ENCODE results near the gene CASP8AP2.

Gene CASP8AP2

GRCh38 chr6:89787660-89788328 is 41.9 kb upstream of the CASP8AP2 start:
- no peak for DNase-seq (ENCODE audit: low spot score)
- in situ Hi-C loops (cut with MboI; ENCODE audit: low sequenced_read_pairs, unreplicated experiment) = no loop called here
- TF ChIP-seq, protein P1, sequence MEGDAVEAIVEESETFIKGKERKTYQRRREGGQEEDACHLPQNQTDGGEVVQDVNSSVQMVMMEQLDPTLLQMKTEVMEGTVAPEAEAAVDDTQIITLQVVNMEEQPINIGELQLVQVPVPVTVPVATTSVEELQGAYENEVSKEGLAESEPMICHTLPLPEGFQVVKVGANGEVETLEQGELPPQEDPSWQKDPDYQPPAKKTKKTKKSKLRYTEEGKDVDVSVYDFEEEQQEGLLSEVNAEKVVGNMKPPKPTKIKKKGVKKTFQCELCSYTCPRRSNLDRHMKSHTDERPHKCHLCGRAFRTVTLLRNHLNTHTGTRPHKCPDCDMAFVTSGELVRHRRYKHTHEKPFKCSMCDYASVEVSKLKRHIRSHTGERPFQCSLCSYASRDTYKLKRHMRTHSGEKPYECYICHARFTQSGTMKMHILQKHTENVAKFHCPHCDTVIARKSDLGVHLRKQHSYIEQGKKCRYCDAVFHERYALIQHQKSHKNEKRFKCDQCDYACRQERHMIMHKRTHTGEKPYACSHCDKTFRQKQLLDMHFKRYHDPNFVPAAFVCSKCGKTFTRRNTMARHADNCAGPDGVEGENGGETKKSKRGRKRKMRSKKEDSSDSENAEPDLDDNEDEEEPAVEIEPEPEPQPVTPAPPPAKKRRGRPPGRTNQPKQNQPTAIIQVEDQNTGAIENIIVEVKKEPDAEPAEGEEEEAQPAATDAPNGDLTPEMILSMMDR (IDR thresholded peaks at IDR 0.05; ENCODE audit: borderline replicate concordance, control extremely low read depth, extremely low read depth, insufficient read depth, missing control alignments) = no peak

- in situ Hi-C loops (cut with MboI; ENCODE audit: low sequenced_read_pairs, unreplicated experiment) = no loop called here
- TF ChIP-seq, protein P1 (IDR thresholded peaks at IDR 0.05; ENCODE audit: borderline replicate concordance, control extremely low read depth, extremely low read depth, insufficient read depth, missing control alignments) = no peak
- DNase-seq (ENCODE audit: low spot score) = no peak
Observed at GRCh38 chr6:89789980-89790379, 39.7 kb upstream of the CASP8AP2 start.

DNA sequence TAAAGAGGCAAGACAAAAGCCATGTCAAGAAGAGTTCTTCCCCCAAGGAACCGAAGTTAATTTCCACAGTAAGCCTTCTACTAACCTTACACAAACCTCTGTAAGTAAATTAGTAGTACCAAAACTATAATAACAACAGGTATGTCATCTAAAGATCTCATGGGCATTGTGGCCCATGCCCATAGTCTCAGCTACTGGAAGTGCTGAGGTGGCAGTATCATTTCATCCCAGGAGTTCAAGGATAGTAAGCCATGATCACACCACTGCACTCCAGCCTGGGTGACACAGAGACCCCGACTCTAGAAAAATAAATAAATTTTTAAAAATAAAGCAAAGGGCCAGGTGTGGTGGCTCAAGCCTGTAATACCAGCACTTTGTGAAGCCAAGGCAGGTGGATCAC is 39.3 kb upstream of the CASP8AP2 start:
- TF ChIP-seq, protein P1 (IDR thresholded peaks at IDR 0.05; ENCODE audit: borderline replicate concordance, control extremely low read depth, extremely low read depth, insufficient read depth, missing control alignments) = no peak
- in situ Hi-C loops (cut with MboI; ENCODE audit: low sequenced_read_pairs, unreplicated experiment) = no loop called here
- DNase-seq (ENCODE audit: low spot score) = no peak

- TF ChIP-seq, protein P1 (IDR thresholded peaks at IDR 0.05; ENCODE audit: borderline replicate concordance, control extremely low read depth, extremely low read depth, insufficient read depth, missing control alignments) = peak; percentile 23
- peak; percentile 60 for DNase-seq (ENCODE audit: low spot score)
- in situ Hi-C loops (cut with MboI; ENCODE audit: low sequenced_read_pairs, unreplicated experiment) = no loop called here
Observed at GRCh38 chr6:89792881-89793280, 36.8 kb upstream of the CASP8AP2 start.

- in situ Hi-C loops (cut with MboI; ENCODE audit: low sequenced_read_pairs, unreplicated experiment) = no loop called here
Observed at GRCh38 chr6:89793586-89793985, 36.1 kb upstream of the CASP8AP2 start.

DNA sequence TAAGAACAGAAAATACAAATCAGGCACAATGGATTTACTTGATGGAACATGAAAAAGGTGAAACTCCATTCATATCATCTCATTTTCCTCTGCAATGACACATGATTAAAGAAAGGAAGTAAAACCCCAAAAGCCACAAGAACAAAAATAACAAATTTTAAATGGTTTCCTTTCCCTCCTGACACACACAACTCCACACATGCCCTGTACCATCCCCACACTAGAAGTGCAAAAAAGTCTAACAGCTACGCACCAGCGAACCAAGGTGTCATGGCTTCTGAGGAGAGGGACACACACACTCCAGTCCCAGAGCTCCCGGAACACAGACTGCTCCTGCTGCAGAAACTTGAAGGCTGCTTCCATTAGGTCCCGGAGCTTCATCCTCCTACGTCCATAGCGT is 35.4 kb upstream of the CASP8AP2 start:
- DNase-seq (ENCODE audit: low spot score) = no peak
- TF ChIP-seq, protein P1 (IDR thresholded peaks at IDR 0.05; ENCODE audit: borderline replicate concordance, control extremely low read depth, extremely low read depth, insufficient read depth, missing control alignments) = no peak
- in situ Hi-C loops (cut with MboI; ENCODE audit: low sequenced_read_pairs, unreplicated experiment) = no loop called here

More at GRCh38 chr6:89793586-89793985, 36.1 kb upstream of the CASP8AP2 start:
- no peak for DNase-seq (ENCODE audit: low spot score)
- TF ChIP-seq, protein P1 (IDR thresholded peaks at IDR 0.05; ENCODE audit: borderline replicate concordance, control extremely low read depth, extremely low read depth, insufficient read depth, missing control alignments) = no peak

Data from GM13976 (cell line).